Measurements from ENCODE around the gene OR7C2. TPM values are rescaled to one million over a fixed set of nuclear protein-coding genes. Genes with fewer than 3 reads are reported as not detected.

Gene OR7C2
- polyA plus RNA-seq, 1 donor from 2014 or later: not detected

GRCh38 chr19:14957464-14957863, 16.2 kb downstream of the OR7C2 start:
- H3K27me3 ChIP-seq (ENCODE audit: insufficient read depth, low read depth, low read length): no peaks in the 10 kb centered on the region

GRCh38 chr19:14959263-14959662, 18.0 kb downstream of the OR7C2 start:
- Histone ChIP-seq H3K9me3 (ENCODE audit: low read length) (peaks cover 4% of the 10 kb centered on the region), H3F3A (ENCODE audit: insufficient read depth, low read length, poor library complexity, severe bottlenecking) (no peaks in the 10 kb centered on the region), H3K9me2 (ENCODE audit: insufficient read depth, low read length) (no peaks in the 10 kb centered on the region), H3K9ac (ENCODE audit: low read length) (no peak overlapping the region), H3K4me3 (ENCODE audit: low read length) (no peak overlapping the region), H3K79me2 (replicated peaks; ENCODE audit: insufficient read depth, low read length) (no peaks in the 10 kb centered on the region), H3K27ac (ENCODE audit: low read length) (no peak overlapping the region), H3K4me2 (ENCODE audit: low read length) (no peak overlapping the region), H2AFZ (ENCODE audit: low read depth, low read length) (no peak overlapping the region), H3K36me3 (ENCODE audit: insufficient read depth, low read length) (peaks cover 13% of the 10 kb centered on the region), H3K27me3 (ENCODE audit: insufficient read depth, low read depth, low read length) (no peaks in the 10 kb centered on the region), H4K20me1 (ENCODE audit: insufficient read depth) (no peaks in the 10 kb centered on the region)
- TF ChIP-seq REST (IDR thresholded peaks at IDR 0.05; ENCODE audit: borderline replicate concordance) (no peak), CTCF (IDR thresholded peaks at IDR 0.05; ENCODE audit: poor library complexity, severe bottlenecking) (no peak), SMC3 (conservative IDR thresholded peaks at IDR 0.05; ENCODE audit: poor library complexity) (no peak), EZH2 (IDR thresholded peaks at IDR 0.05; ENCODE audit: borderline replicate concordance, insufficient read depth, low read length, poor library complexity, severe bottlenecking) (no peak), POLR2AphosphoS5 (IDR thresholded peaks at IDR 0.05) (no peak)

More at GRCh38 chr19:14957464-14957863, 16.2 kb downstream of the OR7C2 start:
- H2AFZ ChIP-seq (ENCODE audit: low read depth, low read length): no peak overlapping the region
- no peaks in the 10 kb centered on the region for H4K20me1 ChIP-seq (ENCODE audit: insufficient read depth)
- H3K9ac ChIP-seq (ENCODE audit: low read length): no peak overlapping the region
- TF ChIP-seq EP300 (conservative IDR thresholded peaks at IDR 0.05; ENCODE audit: poor library complexity, severe bottlenecking) (no peak), TAF1 (IDR thresholded peaks at IDR 0.05; ENCODE audit: low read depth) (no peak), EZH2 (IDR thresholded peaks at IDR 0.05; ENCODE audit: borderline replicate concordance, insufficient read depth, low read length, poor library complexity, severe bottlenecking) (no peak), REST (IDR thresholded peaks at IDR 0.05; ENCODE audit: borderline replicate concordance) (no peak), CTCF (IDR thresholded peaks at IDR 0.05; ENCODE audit: poor library complexity, severe bottlenecking) (no peak), SMC3 (conservative IDR thresholded peaks at IDR 0.05; ENCODE audit: poor library complexity) (no peak), POLR2AphosphoS5 (IDR thresholded peaks at IDR 0.05) (no peak), MXI1 (conservative IDR thresholded peaks at IDR 0.05; ENCODE audit: poor library complexity, severe bottlenecking) (no peak), RAD21 (conservative IDR thresholded peaks at IDR 0.05) (no peak)
- no peaks in the 10 kb centered on the region for H3K9me2 ChIP-seq (ENCODE audit: insufficient read depth, low read length)
- H3K4me2 ChIP-seq (ENCODE audit: low read length): no peak overlapping the region
- H3K9me3 ChIP-seq (ENCODE audit: low read length): no peaks in the 10 kb centered on the region
- no peak overlapping the region for H3K4me3 ChIP-seq (ENCODE audit: low read length)
- H3K27ac ChIP-seq (ENCODE audit: low read length): no peak overlapping the region
- H3F3A ChIP-seq (ENCODE audit: insufficient read depth, low read length, poor library complexity, severe bottlenecking): no peaks in the 10 kb centered on the region
- no peaks in the 10 kb centered on the region for H3K79me2 ChIP-seq (replicated peaks; ENCODE audit: insufficient read depth, low read length)
- H3K36me3 ChIP-seq (ENCODE audit: insufficient read depth, low read length): peaks cover 13% of the 10 kb centered on the region

Measured in neural cell (in vitro differentiated cells).